Measurements from ENCODE around the gene SIRT6.
"Not testable (repeated sequence)": the region's sequence is repeated elsewhere in the genome, so short reads cannot be mapped to it uniquely, and the experiment has no call there.

- TF ChIP-seq CTCF, POLR2AphosphoS5 (IDR thresholded peaks at IDR 0.05): not testable (repeated sequence)
Observed at GRCh38 chr19:4218523-4218922, 36.2 kb upstream of the SIRT6 start.

Measured in esophagus muscularis mucosa (tissue), 3 donors.